Measurements from ENCODE around the gene IQCM. TPM values are rescaled to one million over a fixed set of nuclear protein-coding genes. Genes with fewer than 3 reads are reported as not detected.

The IQCM gene
- not detected for polyA plus RNA-seq (ENCODE audit: insufficient read length in 10 of 10)
- long read RNA-seq, donor 1, result 0 reads
- long read RNA-seq, donor 2, result 0 reads
- long read RNA-seq, donor 3, result 0 reads
- long read RNA-seq, donor 4, result 0 reads
- long read RNA-seq, donor 5, result 0 reads
- long read RNA-seq, donor 6, result 0 reads
- long read RNA-seq, donor 7, result 0 reads
- long read RNA-seq, donor 8, result 0 reads
- long read RNA-seq, donor 9, result 0 reads

- DNase-seq, result no peak
Measured at GRCh38 chr4:149815743-149816142, at the start of gene IQCM. Gene IQCM, minus strand, starts transcription at chr4:149815843. Its CDS starts 73,152 bp downstream, at chr4:149742691.

GRCh38 chr4:149857446-149857845 lies 41.8 kb upstream of the IQCM start:
- DNase-seq, result no peak

- DNase-seq, result no peak
Measured at GRCh38 chr4:149845743-149846142, 30.1 kb upstream of the IQCM start.

GRCh38 chr4:149841686-149842085 lies 26.0 kb upstream of the IQCM start:
- DNase-seq, result no peak

GRCh38 chr4:149838036-149838435 lies 22.4 kb upstream of the IQCM start:
- no peak for DNase-seq

- peak in 1 of 3 donors; percentile 10 for DNase-seq
Measured at GRCh38 chr4:149836546-149836945, 20.9 kb upstream of the IQCM start.

- no peak for DNase-seq
Measured at GRCh38 chr4:149835280-149835679, 19.6 kb upstream of the IQCM start.

- DNase-seq, result no peak
Measured at GRCh38 chr4:149831656-149832208, 16.1 kb upstream of the IQCM start.

- DNase-seq, result no peak
Measured at GRCh38 chr4:149830823-149831222, 15.2 kb upstream of the IQCM start.

GRCh38 chr4:149825336-149825735 lies 9.7 kb upstream of the IQCM start:
- no peak for DNase-seq

- peak in 2 of 3 donors; percentile 4 to 66 for DNase-seq
Measured at GRCh38 chr4:149823769-149824221, 8.2 kb upstream of the IQCM start.

GRCh38 chr4:149801416-149801815 lies 14.2 kb downstream of the IQCM start:
- DNase-seq, result no peak

- DNase-seq, result no peak
Measured at GRCh38 chr4:149799546-149799945, 16.1 kb downstream of the IQCM start.

- no peak for DNase-seq
Measured at GRCh38 chr4:149796381-149796780, 19.3 kb downstream of the IQCM start.

- no peak for DNase-seq
Measured at GRCh38 chr4:149795256-149795655, 20.4 kb downstream of the IQCM start.

- no peak for DNase-seq
Measured at GRCh38 chr4:149794352-149794751, 21.3 kb downstream of the IQCM start.

GRCh38 chr4:149793459-149793858 lies 22.2 kb downstream of the IQCM start:
- no peak for DNase-seq

GRCh38 chr4:149791851-149792250 lies 23.8 kb downstream of the IQCM start:
- DNase-seq, result peak in 2 of 3 donors; percentile 55 to 75

GRCh38 chr4:149790172-149790907 lies 25.3 kb downstream of the IQCM start:
- DNase-seq, result no peak

- DNase-seq, result no peak
Measured at GRCh38 chr4:149788300-149788699, 27.3 kb downstream of the IQCM start.

GRCh38 chr4:149785696-149786431 lies 29.8 kb downstream of the IQCM start:
- DNase-seq, result peak; percentile 41 to 76 (median 71)

- no peak for DNase-seq
Measured at GRCh38 chr4:149784018-149784417, 31.6 kb downstream of the IQCM start.
